ENCODE results near the gene MEGF10.

MEGF10 gene

DNA sequence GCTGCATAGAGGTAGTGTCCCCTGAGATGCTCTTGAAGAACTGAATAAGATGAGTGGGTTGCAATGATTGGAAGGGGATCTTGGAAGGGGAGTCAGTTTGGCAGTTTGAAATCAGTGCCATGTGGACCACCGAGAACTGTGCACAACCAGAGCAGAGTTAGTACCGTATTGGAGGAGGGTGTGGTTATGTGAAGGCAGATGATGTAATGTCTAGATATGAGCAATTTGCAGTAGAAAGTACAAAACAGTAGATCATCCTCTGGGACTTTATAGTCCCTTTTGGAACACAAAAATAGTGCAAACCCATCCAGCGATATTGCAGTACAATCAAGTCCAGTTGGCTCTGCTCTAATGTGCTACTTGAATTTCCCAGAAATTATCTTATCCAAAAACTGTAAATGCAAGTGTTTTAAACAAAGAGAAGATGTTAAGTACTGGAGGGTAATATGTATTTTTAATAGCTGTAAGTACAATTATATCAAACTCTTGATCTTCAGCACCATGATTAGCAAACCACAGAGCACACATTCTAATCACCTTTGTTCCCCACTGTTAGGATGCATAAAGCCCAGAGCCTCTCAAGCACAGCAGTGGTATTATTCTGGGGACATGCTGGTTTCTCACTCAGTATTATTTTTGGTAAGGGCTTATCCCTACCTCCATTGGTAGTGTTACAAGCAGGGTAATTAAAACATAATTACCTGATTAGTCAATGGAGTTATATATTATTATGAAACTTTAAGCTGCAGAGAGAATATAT lies 41.5 kb downstream of the MEGF10 start:
- DNase-seq, result no peak

- no peak for DNase-seq
Measured at GRCh38 chr5:127333483-127333882, 42.9 kb downstream of the MEGF10 start.

GRCh38 chr5:127335381-127335780 lies 44.8 kb downstream of the MEGF10 start:
- no peak for DNase-seq

DNA sequence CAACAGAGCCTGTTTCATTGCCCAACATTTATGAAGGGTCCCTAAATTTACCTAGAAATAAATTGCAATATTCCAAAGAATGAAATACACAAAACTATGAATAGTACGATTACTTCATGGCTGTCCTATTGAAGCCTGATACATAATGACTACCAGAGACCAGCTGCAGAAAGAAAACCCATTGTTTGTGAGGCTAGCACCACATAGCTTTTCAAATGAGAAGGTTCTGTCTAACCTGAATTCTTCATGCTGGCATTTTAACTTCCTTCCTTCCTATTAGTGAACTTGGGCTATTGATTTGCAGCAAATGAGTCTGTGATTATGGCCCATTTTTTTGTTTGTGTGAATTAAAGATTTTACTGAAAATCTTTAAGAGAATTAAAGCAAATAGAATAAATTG lies 47.3 kb downstream of the MEGF10 start:
- DNase-seq, result no peak

DNA sequence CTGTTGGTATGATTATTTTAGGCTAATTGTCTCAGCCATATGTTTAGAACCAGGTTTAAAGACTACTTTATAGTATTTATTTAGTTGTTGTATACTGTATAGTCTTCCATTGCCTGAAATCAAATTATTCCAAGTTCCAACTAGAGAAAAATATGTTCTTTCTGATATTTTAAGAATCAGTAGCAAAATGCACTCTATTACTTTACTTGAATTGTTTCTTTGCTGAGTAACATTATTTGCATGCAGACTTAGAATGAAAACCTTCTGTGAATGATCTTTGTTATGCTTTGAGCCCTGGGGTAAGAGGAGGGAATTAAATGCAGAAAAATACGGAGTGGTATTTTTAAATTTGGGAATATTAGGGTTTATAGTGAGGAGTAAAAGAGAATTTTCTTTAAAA lies 47.9 kb downstream of the MEGF10 start:
- DNase-seq, result no peak

- no peak for DNase-seq
Measured at GRCh38 chr5:127340606-127341005, 50.0 kb downstream of the MEGF10 start.

DNA sequence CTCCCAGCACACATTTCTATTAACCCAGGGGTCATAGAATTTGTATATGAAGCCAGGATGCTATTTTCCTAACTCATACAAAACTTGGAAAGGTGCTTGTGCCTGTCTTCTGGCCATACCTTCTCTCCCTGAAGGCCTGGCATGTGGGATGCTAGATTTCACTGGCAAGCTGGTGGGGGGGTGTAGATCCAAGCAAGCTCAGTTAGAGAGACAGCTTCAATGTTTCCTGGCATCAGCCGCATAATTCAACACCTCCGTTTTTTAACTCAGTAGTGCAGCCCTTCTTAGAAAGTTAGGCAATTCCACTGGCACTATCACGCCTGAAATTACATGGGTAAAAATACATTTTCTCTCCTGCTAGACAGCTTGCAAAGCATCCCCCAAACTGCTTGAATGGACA lies 51.8 kb downstream of the MEGF10 start:
- DNase-seq, result no peak

- DNase-seq, result no peak
Measured at GRCh38 chr5:127343313-127343712, 52.7 kb downstream of the MEGF10 start.

DNA sequence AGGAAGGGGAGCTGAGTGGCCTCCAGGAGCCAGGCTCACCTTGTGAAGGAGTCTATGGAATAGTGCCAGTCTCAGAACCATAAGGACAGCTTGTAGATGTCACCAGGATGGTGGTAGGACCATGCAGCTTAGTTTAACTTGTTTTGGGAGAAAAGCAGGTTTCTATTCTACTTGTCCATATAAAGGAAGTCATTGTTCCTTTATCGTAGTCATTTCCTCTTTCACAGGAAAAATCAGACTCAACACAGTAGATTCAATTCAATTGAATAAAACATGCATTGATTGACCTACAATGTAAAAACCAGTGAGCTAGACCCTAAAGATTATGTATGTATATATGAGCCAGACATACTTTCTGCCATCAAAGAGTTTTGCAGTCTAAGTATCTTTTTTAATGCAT lies 53.3 kb downstream of the MEGF10 start:
- no peak for DNase-seq

DNA sequence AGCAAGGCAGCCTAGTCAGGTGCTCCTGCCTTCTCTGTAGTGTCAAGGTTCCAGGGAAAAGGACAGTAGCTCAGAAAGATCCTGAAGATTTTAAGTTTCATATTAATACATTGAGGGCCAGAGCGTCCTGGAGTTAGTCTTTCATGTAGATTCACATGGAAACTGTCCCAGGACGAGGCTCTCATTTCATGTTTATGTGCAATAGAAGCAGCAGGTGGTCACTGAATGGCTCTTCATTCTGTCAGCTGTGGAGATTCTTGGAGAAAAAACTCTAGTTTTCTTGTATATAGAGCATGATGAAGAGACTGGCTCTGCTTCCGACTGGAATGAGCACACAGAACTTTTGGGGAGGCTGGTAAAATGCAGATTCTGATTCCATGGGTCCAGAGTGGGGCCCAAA lies 54.3 kb downstream of the MEGF10 start:
- no peak for DNase-seq

DNA sequence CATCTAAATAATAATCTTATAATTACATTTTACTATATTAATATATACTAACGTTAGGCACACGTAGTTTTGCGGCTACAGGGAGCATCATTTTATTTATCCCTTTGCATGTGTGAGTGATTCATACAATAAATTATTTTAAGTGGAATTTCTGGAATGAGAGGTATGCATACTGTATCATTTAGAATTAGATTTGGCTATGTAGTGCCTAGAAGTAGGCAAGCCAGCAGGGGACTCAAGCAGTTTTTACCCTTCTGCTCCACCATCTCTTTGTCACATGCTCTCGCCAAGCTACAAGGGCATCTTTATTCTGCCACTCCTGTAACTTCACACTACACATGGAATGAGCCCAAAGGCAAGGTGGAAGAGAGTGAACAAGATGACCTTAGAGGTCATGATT lies 60.8 kb downstream of the MEGF10 start:
- DNase-seq, result no peak

DNA sequence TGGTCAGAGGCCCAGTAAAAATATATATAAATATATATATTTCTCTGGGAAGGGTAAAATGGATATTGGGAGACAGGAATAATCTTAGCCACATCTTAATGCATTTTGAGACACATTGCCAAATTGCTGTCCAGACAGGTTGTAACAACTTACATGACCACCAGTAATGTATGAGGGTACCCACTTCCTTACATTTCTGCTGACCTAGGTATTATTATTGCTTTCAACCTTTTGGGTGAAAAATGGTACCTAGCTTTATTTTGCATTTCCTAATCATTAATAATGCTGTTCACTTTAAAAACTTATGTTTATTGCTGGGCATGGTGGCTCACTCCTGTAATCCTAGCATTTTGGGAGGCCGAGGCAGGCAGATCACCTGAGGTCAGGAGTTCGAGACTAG lies 61.5 kb downstream of the MEGF10 start:
- DNase-seq, result no peak

DNA sequence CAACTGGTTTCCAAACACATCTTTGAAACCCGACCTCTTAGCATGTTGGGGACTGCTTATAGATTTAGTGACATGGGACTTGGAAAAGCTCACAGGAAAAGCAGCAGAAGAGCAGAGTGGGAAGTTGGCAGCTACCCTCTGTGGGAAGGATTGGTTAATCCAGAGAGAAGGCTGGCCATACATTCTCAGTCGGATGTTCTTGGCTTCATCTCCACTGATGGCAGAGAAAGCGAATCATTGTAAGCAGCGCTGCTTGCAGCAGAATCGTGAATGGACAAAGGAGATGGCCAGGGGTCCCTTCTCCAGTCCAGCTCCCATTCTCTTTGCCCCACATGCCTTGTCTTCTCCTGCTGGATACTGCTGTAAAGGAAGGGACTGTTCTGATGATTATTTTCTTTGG lies 62.7 kb downstream of the MEGF10 start:
- no peak for DNase-seq

GRCh38 chr5:127353796-127354195 lies 63.2 kb downstream of the MEGF10 start:
- DNase-seq, result no peak

DNA sequence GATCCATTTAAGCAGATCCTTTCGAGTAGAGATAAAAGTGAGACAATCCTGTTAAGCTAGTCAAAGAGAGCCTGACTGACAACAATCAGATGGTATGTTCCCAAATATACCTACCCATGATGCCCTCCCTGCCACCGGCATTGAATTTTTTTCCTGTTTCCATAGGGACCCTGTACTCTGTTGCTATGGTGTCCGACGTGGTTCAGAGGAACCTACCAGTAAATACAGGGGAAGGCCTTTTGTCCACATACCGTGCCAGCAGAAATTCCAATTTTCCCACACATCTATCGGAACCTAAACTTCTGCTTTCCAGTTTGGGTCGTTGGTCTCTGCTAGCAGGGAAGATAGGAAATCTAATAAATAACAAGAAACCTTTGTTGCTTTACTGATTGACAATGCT lies 64.7 kb downstream of the MEGF10 start:
- no peak for DNase-seq

DNA sequence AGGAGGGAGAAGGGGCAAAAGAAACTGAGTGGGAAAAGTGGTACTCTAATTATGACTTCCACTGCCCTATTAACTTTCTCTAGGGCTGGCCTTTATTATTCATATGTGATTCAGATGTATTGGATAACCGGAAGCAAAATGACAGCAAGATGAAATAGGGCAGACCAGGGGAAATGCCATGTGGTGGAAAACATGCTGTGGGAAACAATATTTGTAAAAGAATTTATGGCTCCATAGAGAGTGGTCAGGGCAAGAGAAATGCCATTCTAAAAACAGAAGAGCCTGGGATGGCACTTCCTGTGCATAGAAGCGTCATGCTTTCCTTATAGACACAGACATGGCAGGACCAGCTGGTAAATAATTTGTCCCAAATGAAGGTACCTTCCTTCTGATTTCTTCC lies 67.7 kb downstream of the MEGF10 start:
- no peak for DNase-seq

DNA sequence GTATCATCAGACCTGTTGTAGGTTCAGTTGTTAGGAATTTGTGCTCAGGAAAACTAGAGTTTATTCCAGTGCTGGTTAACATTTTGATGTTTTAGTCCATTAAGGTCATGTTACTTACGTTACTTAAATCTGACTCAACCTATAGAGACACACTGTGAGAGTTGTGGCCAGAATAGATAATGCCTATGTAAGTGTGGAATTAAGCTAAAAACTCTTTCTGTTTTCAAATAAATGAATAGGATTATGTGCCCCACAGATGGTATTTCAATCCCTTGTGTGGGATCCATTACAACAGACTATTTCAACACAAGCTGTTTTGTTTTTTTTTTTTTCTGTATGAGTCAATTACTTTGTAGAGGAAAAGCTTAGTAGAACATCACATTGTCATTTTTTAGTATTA lies 68.1 kb downstream of the MEGF10 start:
- no peak for DNase-seq

GRCh38 chr5:127359502-127359901 lies 68.9 kb downstream of the MEGF10 start:
- no peak for DNase-seq

GRCh38 chr5:127363403-127363802 lies 72.8 kb downstream of the MEGF10 start:
- DNase-seq, result no peak

DNA sequence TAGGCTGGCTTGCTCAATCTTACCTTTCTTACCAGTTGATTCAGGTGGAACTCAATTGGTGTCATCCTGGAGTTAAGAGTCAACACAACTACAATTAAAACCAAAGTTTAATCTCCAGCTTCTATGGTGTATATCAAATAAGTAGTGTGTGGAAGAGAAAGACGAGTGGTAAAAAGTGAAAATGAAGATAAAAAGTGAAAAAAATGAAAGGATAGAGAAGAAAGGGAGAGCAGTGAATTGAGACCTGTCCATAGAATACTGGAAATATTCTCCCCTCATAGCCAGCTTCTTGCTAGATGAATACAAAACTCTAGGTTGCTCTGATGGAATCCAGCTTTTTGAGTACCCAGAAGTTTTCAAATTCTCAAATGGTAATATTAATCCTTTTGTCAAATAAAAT lies 76.4 kb downstream of the MEGF10 start:
- no peak for DNase-seq

DNA sequence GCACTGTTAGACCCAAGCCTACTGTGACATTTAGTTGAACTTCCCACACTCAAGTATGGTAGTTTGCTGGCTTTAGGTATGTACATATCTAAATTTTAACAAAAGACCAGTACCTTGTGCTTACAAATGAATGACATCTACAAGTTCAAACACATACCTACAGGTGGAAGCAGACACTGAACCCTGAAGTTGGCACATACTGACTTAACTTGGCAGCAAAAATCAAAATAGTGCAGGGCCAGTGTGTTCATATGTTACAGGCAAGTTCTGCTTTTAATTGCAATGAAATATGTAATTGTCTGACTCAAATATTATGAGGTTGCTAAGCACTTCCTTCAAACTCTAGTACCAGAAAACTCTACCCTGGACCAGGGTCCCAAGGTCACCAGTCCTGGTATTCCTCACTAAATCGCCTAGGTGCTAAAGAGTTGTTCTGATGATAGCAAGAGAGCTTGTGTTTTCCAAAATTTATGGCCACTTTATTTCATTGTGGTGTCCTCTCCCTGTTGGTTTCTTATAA lies 77.4 kb downstream of the MEGF10 start:
- DNase-seq, result no peak

GRCh38 chr5:127369796-127370195 lies 79.2 kb downstream of the MEGF10 start:
- DNase-seq, result no peak

GRCh38 chr5:127370631-127371030 lies 80.0 kb downstream of the MEGF10 start:
- DNase-seq, result no peak

DNA sequence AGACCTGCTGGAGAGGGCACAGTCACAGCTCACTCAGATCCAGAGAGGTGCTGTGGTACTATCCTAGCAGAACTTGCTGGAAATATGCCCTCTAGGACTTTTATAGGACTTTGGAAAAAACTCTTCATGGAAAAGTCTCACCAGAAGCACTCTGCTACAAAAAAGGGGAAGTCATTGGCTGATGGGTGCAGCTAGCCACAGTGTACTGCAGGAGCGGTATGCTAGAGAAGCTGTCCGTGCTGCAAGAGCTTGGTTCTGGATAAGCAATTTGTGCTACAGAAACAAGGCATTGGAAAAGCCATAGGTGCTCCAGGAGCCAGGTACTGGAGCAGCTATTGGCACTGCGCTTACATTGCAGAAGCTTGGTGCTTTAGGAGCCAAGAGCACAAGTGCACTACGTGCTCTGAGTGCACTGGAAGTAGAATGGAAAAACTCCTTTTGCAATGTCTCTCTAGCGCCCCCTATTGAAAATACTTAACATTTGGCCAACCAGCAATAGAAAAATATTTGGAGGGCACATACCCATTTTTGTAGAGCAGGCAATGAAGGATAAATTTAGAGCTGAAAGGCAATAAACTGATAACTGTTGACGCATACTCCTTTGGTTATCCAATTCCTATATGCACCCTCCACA lies 83.4 kb downstream of the MEGF10 start:
- no peak for DNase-seq

DNA sequence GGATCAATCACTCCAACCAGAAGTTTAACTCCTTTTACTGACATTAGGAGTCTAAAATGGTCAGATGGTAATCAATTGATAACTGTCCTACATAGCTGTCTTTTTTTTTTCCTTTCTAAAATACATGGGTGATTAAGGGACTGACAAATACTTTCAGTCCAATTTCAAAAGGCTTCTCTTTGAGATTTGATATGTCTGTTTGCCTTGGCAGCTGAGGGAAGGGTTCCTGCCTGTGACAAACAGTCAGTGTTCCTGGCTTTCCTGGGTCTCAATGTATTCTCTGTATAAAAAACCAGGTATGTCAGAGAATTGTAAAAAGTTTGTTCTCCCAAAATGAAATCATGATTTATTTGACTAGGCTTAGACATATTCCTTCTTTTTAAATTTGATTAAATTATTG lies 84.5 kb downstream of the MEGF10 start:
- DNase-seq, result no peak
